Lower leg skin (tissue), 4 donors: Measurements from ENCODE around the gene DPEP2. TPM values are rescaled to one million over a fixed set of nuclear protein-coding genes. Genes with fewer than 3 reads are reported as not detected.

Source experiments
- DNase-seq, 2 donors: peaks; one replicate each; pipeline ENCODE4 v3.0.0-alpha.2; 2019; ENCODE audit warnings: low spot score in 2 of 2
- H3K4me3 ChIP-seq: fragments of 200-600 bp; sonication (generic); 2 replicates; pipeline ENCODE4 v1.5.1; 2017; ENCODE audit warnings: mild to moderate bottlenecking, low read depth; ENCODE audit not compliant: poor library complexity, severe bottlenecking
- CTCF ChIP-seq, 3 donors: fragments of 450-650 bp; IDR thresholded peaks; one replicate each; pipeline ENCODE4 v1.5.1; 2016; ENCODE audit warnings: antibody characterized with exemption in 3 of 3, mild to moderate bottlenecking in 3 of 3, moderate library complexity in 2 of 3
- POLR2A ChIP-seq, 2 donors: fragments of 450-650 bp; IDR thresholded peaks; one replicate each; pipeline ENCODE4 v1.6.1; 2016 to 2017; ENCODE audit warnings: antibody characterized with exemption in 2 of 2, mild to moderate bottlenecking in 1 of 2, moderate library complexity in 1 of 2
- WGBS, 2 donors: methylation state at CpG; one replicate each; pipeline ENCODE4 v1.1.5; 2018; 5-methylcytosine and 5-hydroxymethylcytosine counted together
- intact Hi-C: fragments of 100-400 bp; cut with DNase I; formaldehyde crosslinking; loops from one replicate; pipeline ENCODE4 v1.15.0; 2023; ENCODE audit warnings: low total_unique reads
- total RNA-seq, 4 donors: library from RNA; depleted of rRNA; stranded (reverse); fragments of >200 nt; gene quantifications; one replicate each; pipeline ENCODE4 v1.1.0, GENCODE V29; 2016

DPEP2 gene
- total RNA-seq, 4 donors from 2014 or later: 0.52 to 5.9 (median 1.7) TPM

DNA sequence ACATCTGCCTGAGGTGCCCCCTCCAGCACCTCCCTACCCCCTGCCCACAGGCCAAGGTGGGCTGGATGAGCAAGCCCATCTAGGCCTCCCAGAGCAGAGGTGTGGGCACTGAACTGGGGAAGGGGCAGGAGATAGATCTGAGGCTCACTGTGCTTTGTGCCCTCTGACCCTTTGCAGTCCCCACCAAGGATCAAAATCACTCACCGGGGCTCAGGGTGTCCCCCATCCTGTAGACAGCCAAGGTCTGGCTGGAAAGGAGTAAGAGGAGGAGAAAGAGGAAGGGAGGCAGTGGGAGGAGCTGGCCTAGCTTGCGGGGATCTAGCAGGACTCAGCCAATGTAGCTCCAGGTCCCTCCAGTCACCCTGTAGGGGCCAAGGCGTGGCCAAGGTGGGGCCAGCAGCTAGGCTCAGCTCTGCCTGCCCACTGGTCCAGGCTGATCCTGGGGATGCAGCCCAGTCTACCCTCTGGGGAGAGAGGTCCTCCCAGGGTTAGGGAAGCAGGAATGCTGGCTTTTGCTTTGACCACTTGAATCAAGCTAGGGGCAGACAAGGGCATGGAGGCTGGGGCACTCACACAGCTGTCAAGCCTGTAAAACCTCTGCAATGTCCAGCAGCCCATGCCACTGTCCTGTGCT is 32.6 kb downstream of the DPEP2 start:
- 15 to 42% methylated on average over 3 of the region's 3 CpGs for WGBS, 2 donors
- H3K4me3 ChIP-seq: no peak overlapping the region
- no peak for TF ChIP-seq CTCF (IDR thresholded peaks at IDR 0.05)
- no peak for TF ChIP-seq POLR2A (IDR thresholded peaks at IDR 0.05)
- intact Hi-C loops: no loop called here
- no peak for DNase-seq

- 50 to 53% methylated on average over 8 to 11 of the region's 11 CpGs for WGBS, 2 donors
- TF ChIP-seq CTCF (IDR thresholded peaks at IDR 0.05) (no peak), POLR2A (IDR thresholded peaks at IDR 0.05) (no peak)
- intact Hi-C loops: no loop called here
- no peak for DNase-seq
- no peak overlapping the region for H3K4me3 ChIP-seq
These were observed 33.4 kb downstream of the DPEP2 start for GRCh38 chr16:67965668-67966548.

DNA sequence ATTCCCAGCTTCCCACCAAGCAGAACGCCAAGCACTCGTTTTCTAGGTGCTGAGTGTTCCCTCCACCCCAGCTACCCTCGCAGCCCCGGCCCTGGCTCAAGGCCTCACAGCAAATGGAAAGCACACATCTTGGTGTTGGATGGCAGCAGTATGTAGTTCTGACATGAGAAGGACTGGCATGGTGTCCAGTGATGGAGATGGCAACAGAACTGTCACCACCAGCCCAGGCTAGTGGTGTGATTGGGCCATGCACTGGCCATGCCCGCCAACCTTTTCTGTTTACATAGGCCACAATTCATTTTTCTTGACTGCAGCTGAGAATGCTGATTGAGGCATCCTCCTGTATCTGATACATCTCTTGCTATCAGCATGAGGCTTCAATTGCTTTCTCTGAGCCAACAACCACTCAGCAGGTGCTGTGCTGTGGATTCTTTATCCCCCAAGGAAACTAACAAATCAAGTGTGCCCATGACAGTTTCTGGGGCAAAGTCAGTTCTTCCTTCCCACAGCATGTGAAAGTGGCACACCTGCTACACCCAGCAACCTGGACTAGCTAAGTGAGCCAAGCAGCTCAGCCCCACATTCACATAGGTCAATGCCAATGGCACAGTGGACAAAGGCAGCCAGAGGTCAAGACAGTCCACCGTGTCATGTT is 34.7 kb downstream of the DPEP2 start:
- TF ChIP-seq CTCF (IDR thresholded peaks at IDR 0.05) (no peak), POLR2A (IDR thresholded peaks at IDR 0.05) (no peak)
- DNase-seq: no peak
- whole genome bisulfite sequencing, 2 donors: 63 to 76% methylated on average over 6 of the region's 6 CpGs
- intact Hi-C loops: no loop called here
- no peak overlapping the region for H3K4me3 ChIP-seq

GRCh38 chr16:67963662-67964321 is 35.5 kb downstream of the DPEP2 start:
- DNase-seq: no peak
- no peak overlapping the region for H3K4me3 ChIP-seq
- 60 to 82% methylated on average over 11 to 28 of the region's 32 CpGs for WGBS, 2 donors
- TF ChIP-seq POLR2A (IDR thresholded peaks at IDR 0.05) (no peak), CTCF (IDR thresholded peaks at IDR 0.05) (no peak)
- intact Hi-C loops: no loop called here

DNA sequence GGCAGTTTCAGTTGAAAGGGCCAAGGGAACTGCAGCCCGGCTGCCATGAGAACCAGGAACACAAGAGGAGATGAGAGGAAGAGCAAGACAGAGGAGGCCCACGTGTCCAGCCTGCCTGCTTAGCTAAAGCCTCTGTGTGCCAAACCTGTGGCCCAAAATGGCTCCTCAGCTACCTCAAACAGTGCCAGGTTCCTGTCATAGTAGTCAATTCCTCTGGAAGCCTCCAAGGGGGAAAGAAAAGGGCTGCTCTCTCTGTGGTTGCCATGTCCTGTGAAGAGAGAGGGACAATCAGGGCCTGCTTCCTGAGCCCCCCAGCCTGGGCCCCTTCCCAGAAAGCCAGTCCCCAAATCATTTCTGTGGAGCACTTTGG is 36.0 kb downstream of the DPEP2 start:
- 59 to 65% methylated on average over 2 of the region's 2 CpGs for WGBS, 2 donors
- no peak for TF ChIP-seq POLR2A (IDR thresholded peaks at IDR 0.05)
- no peak for TF ChIP-seq CTCF (IDR thresholded peaks at IDR 0.05)
- DNase-seq: no peak
- H3K4me3 ChIP-seq: no peak overlapping the region
- intact Hi-C loops: no loop called here
